Measurements from ENCODE around the gene CDC14A. TPM values are rescaled to one million over a fixed set of nuclear protein-coding genes. Genes with fewer than 3 reads are reported as not detected.

Gene CDC14A
- total RNA-seq (ENCODE audit: low replicate concordance), result 1.8 and 2.1 TPM in 2 replicates

GRCh38 chr1:100352267-100353070 lies at the start of gene CDC14A:
Gene CDC14A, plus strand, starts transcription at chr1:100352506. Its CDS starts 449 bp downstream, at chr1:100352955.

Other genes with a start within 250 kb of the CDC14A start
- 0.35 and 1.9 TPM in 2 replicates for gene SASS6, start 219.6 kb upstream of the CDC14A start, total RNA-seq (ENCODE audit: low replicate concordance)
- 8.5 and 13.8 TPM in 2 replicates for gene TRMT13, start 219.3 kb upstream of the CDC14A start, total RNA-seq (ENCODE audit: low replicate concordance)
- gene LRRC39, start 174.2 kb upstream of the CDC14A start, total RNA-seq (ENCODE audit: low replicate concordance), result 0.12 and 0.23 TPM in 2 replicates
- 6.4 and 7.4 TPM in 2 replicates for gene DBT, start 102.7 kb upstream of the CDC14A start, total RNA-seq (ENCODE audit: low replicate concordance)
- gene RTCA, start 86.3 kb upstream of the CDC14A start, total RNA-seq (ENCODE audit: low replicate concordance), result 22.7 and 41.1 TPM in 2 replicates
- gene GPR88, start 185.6 kb downstream of the CDC14A start, total RNA-seq (ENCODE audit: low replicate concordance), result under 0.01 and 0.12 TPM in 2 replicates

Data from smooth muscle cell of the coronary artery (primary cell).